ENCODE data around the gene KRTAP4-6. TPM values are rescaled to one million over a fixed set of nuclear protein-coding genes. Genes with fewer than 3 reads are reported as not detected.
"Not testable (repeated sequence)": the region's sequence is repeated elsewhere in the genome, so short reads cannot be mapped to it uniquely, and the experiment has no call there.

KRTAP4-6 gene
- total RNA-seq, 1 donor from 2014 or later = not detected

GRCh38 chr17:41177727-41178271 lies 37.5 kb upstream of the KRTAP4-6 start, which contains the start of gene KRTAP4-2:
KRTAP4-2 (minus strand) TSS chr17:41178221; CDS start chr17:41178164, 57 bp downstream.
- DNase-seq (ENCODE audit: low read depth) = no peak
- TF ChIP-seq CTCF (conservative IDR thresholded peaks at IDR 0.05; ENCODE audit: low read depth, low read length) = no peak
- no peak within 1 kb of the TSS for H3K4me3 ChIP-seq (ENCODE audit: low read depth, low read length)

GRCh38 chr17:41176744-41177387 lies 36.5 kb upstream of the KRTAP4-6 start:
- TF ChIP-seq CTCF (conservative IDR thresholded peaks at IDR 0.05; ENCODE audit: low read depth, low read length) = no peak
- H3K4me3 ChIP-seq (ENCODE audit: low read depth, low read length) = no peak overlapping the region
- DNase-seq (ENCODE audit: low read depth) = no peak

GRCh38 chr17:41171886-41172285 lies 31.5 kb upstream of the KRTAP4-6 start:
- no peak overlapping the region for H3K4me3 ChIP-seq (ENCODE audit: low read depth, low read length)
- no peak for DNase-seq (ENCODE audit: low read depth)
- no peak for TF ChIP-seq CTCF (conservative IDR thresholded peaks at IDR 0.05; ENCODE audit: low read depth, low read length)

- no peak for TF ChIP-seq CTCF (conservative IDR thresholded peaks at IDR 0.05; ENCODE audit: low read depth, low read length)
- no peak within 1 kb of the TSS for H3K4me3 ChIP-seq (ENCODE audit: low read depth, low read length)
- DNase-seq (ENCODE audit: low read depth) = no peak
Measured at GRCh38 chr17:41168121-41168520, 27.8 kb upstream of the KRTAP4-6 start, which contains the start of gene KRTAP4-3. KRTAP4-3 (minus strand) TSS chr17:41168221; CDS start chr17:41168172, 49 bp downstream.

GRCh38 chr17:41167561-41167960 lies 27.2 kb upstream of the KRTAP4-6 start:
- no peak for DNase-seq (ENCODE audit: low read depth)
- no peak for TF ChIP-seq CTCF (conservative IDR thresholded peaks at IDR 0.05; ENCODE audit: low read depth, low read length)
- H3K4me3 ChIP-seq (ENCODE audit: low read depth, low read length) = no peak overlapping the region

- no peak for DNase-seq (ENCODE audit: low read depth)
- H3K4me3 ChIP-seq (ENCODE audit: low read depth, low read length) = no peak overlapping the region
- no peak for TF ChIP-seq CTCF (conservative IDR thresholded peaks at IDR 0.05; ENCODE audit: low read depth, low read length)
Measured at GRCh38 chr17:41163828-41164227, 23.5 kb upstream of the KRTAP4-6 start.

- DNase-seq (ENCODE audit: low read depth) = no peak
- no peak within 1 kb of the TSS for H3K4me3 ChIP-seq (ENCODE audit: low read depth, low read length)
- no peak for TF ChIP-seq CTCF (conservative IDR thresholded peaks at IDR 0.05; ENCODE audit: low read depth, low read length)
Measured at GRCh38 chr17:41160648-41161047, 20.3 kb upstream of the KRTAP4-6 start, which contains the start of gene KRTAP4-4. KRTAP4-4 (minus strand) TSS chr17:41160748; CDS start chr17:41160691, 57 bp downstream.

- not testable (repeated sequence) for DNase-seq (ENCODE audit: low read depth); H3K4me3 ChIP-seq (ENCODE audit: low read depth, low read length)
Measured at GRCh38 chr17:41160190-41160589, 19.8 kb upstream of the KRTAP4-6 start.

Measured in epithelial cell of proximal tubule (primary cell).